Fibroblast of skin of right quadriceps (primary cell): ENCODE data around the gene SH2D7.

Source experiments
- DNase-seq: peaks from one replicate; pipeline ENCODE4 v3.0.0-alpha.2; 2013

Gene SH2D7

GRCh38 chr15:78092261-78093041 is at the start of gene SH2D7:
Gene SH2D7, plus strand, starts transcription at chr15:78092561. Its CDS starts 24 bp downstream, at chr15:78092585.
- no peak for DNase-seq

- no peak for DNase-seq
These were observed 47.8 kb upstream of the SH2D7 start for GRCh38 chr15:78044407-78045155.

GRCh38 chr15:78045189-78045588 is 47.2 kb upstream of the SH2D7 start:
- DNase-seq, result no peak

- no peak for DNase-seq
These were observed 45.5 kb upstream of the SH2D7 start for GRCh38 chr15:78046796-78047341.

GRCh38 chr15:78047761-78048627 is 44.4 kb upstream of the SH2D7 start:
- peak; percentile 79 for DNase-seq

- no peak for DNase-seq
These were observed 43.8 kb upstream of the SH2D7 start for GRCh38 chr15:78048628-78048920.

GRCh38 chr15:78049691-78050440 is 42.5 kb upstream of the SH2D7 start:
- DNase-seq, result peak; percentile 86

- no peak for DNase-seq
These were observed 41.9 kb upstream of the SH2D7 start for GRCh38 chr15:78050441-78050809.

- DNase-seq, result no peak
These were observed 41.5 kb upstream of the SH2D7 start for GRCh38 chr15:78050826-78051225.

GRCh38 chr15:78051596-78051995 is 40.8 kb upstream of the SH2D7 start:
- no peak for DNase-seq

GRCh38 chr15:78052001-78052401 is 40.4 kb upstream of the SH2D7 start:
- peak; percentile 57 for DNase-seq

GRCh38 chr15:78052545-78052944 is 39.8 kb upstream of the SH2D7 start:
- DNase-seq, result no peak

GRCh38 chr15:78054518-78054917 is 37.8 kb upstream of the SH2D7 start:
- DNase-seq, result no peak

GRCh38 chr15:78054966-78055365 is 37.4 kb upstream of the SH2D7 start:
- no peak for DNase-seq

- no peak for DNase-seq
These were observed 36.2 kb upstream of the SH2D7 start for GRCh38 chr15:78055919-78056713.

- DNase-seq, result no peak
These were observed 35.6 kb upstream of the SH2D7 start for GRCh38 chr15:78056714-78057269.

- no peak for DNase-seq
These were observed 34.6 kb upstream of the SH2D7 start for GRCh38 chr15:78057803-78058202.

GRCh38 chr15:78058401-78058935 is 33.9 kb upstream of the SH2D7 start:
- no peak for DNase-seq

- DNase-seq, result no peak
These were observed 33.1 kb upstream of the SH2D7 start for GRCh38 chr15:78059110-78059839.

GRCh38 chr15:78060232-78060631 is 32.1 kb upstream of the SH2D7 start:
- DNase-seq, result no peak
